Karpas-422 (cell line): ENCODE data around the gene SLC39A11. TPM values are rescaled to one million over a fixed set of nuclear protein-coding genes. Genes with fewer than 3 reads are reported as not detected.
"Not testable (repeated sequence)": the region's sequence is repeated elsewhere in the genome, so short reads cannot be mapped to it uniquely, and the experiment has no call there.

Experiments
- DNase-seq: peaks from one replicate; pipeline ENCODE4 v3.0.0-alpha.2; 2015
- H2AFZ ChIP-seq: fragments of 200-600 bp; sonication (generic); 2 replicates; pipeline ENCODE4 v1.6.1; 2014; ENCODE audit warnings: antibody characterized with exemption, low read length, mixed read lengths
- H3K27ac ChIP-seq: fragments of 200-600 bp; sonication (generic); 2 replicates; pipeline ENCODE4 v1.5.1; 2014; ENCODE audit warnings: mild to moderate bottlenecking, low read length, moderate library complexity
- H3K27me3 ChIP-seq: fragments of 200-600 bp; sonication (generic); 2 replicates; pipeline ENCODE4 v1.6.1; 2014; ENCODE audit warnings: low read length, mixed read lengths
- H3K36me3 ChIP-seq: fragments of 200-600 bp; sonication (generic); 2 replicates; pipeline ENCODE4 v1.6.1; 2014; ENCODE audit warnings: low read length, mixed read lengths; ENCODE audit not compliant: insufficient read depth
- H3K4me1 ChIP-seq: fragments of 200-600 bp; sonication (generic); 2 replicates; pipeline ENCODE4 v1.6.1; 2014; ENCODE audit warnings: mild to moderate bottlenecking, low read length, mixed read lengths
- H3K4me2 ChIP-seq: fragments of 200-600 bp; sonication (generic); 2 replicates; pipeline ENCODE4 v1.6.1; 2014; ENCODE audit warnings: low read length, low read depth, mild to moderate bottlenecking; ENCODE audit not compliant: poor library complexity, severe bottlenecking
- H3K4me3 ChIP-seq: fragments of 200-600 bp; sonication (generic); 2 replicates; pipeline ENCODE4 v1.5.1; 2014; ENCODE audit warnings: mild to moderate bottlenecking, antibody characterized with exemption, low read length, mixed read lengths
- H3K79me2 ChIP-seq: fragments of 200-600 bp; sonication (generic); 2 replicates; pipeline ENCODE4 v1.6.1; 2014; ENCODE audit warnings: mild to moderate bottlenecking, low read length, mixed read lengths
- H3K9ac ChIP-seq: fragments of 200-600 bp; sonication (generic); 2 replicates; pipeline ENCODE4 v1.6.0; 2014; ENCODE audit warnings: low read length
- H3K9me2 ChIP-seq: fragments of 200-600 bp; sonication (generic), shearing (Covaris generic); replicated peaks from 2 replicates; pipeline ENCODE4 v1.6.0; 2014; ENCODE audit warnings: mild to moderate bottlenecking, low read length, moderate library complexity; ENCODE audit not compliant: insufficient read depth
- H3K9me3 ChIP-seq: fragments of 300-700, 200-600 bp; sonication (generic); 2 replicates; pipeline ENCODE4 v1.6.1; 2014; ENCODE audit warnings: low read length, mixed read lengths
- H4K20me1 ChIP-seq: fragments of 200-600 bp; sonication (generic); 2 replicates; pipeline ENCODE4 v1.6.1; 2014; ENCODE audit warnings: mild to moderate bottlenecking, antibody characterized with exemption, low read length, low read depth; ENCODE audit not compliant: insufficient read depth
- total RNA-seq: library from RNA; depleted of rRNA; stranded (reverse); fragments of >200 nt; shearing (Covaris generic); gene quantifications from 2 replicates; pipeline ENCODE4 v1.2.3, GENCODE V29; 2014; ENCODE audit warnings: low replicate concordance

Gene SLC39A11
- total RNA-seq, 1 experiment from 2014 or later, result 49.6 TPM

DNA sequence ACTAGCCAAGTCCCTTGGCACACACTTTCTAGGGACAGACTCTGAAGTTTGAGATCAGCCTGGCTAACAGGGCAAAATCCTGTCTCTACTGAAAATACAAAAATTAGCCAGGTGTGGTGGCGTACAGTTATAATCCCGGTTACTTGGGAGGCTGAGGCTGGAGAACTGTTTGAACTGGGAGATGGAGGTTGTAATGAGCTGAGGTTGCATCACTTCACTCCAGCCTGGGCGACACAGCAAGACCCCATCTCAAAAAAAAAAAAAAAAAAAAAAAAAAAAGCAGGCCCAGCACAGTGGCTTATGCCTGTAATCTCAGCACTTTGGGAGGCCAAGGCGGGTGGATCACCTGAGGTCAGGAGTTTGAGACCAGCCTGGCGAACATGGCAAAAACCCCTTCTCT, 310.1 kb downstream of the SLC39A11 start:
- not testable (repeated sequence) for H4K20me1 ChIP-seq, H3K9me2 ChIP-seq, H3K4me1 ChIP-seq, H3K9me3 ChIP-seq, H3K79me2 ChIP-seq, H3K27ac ChIP-seq, H3K4me3 ChIP-seq, H3K4me2 ChIP-seq, H3K9ac ChIP-seq, H3K27me3 ChIP-seq, H2AFZ ChIP-seq, DNase-seq, H3K36me3 ChIP-seq

DNA sequence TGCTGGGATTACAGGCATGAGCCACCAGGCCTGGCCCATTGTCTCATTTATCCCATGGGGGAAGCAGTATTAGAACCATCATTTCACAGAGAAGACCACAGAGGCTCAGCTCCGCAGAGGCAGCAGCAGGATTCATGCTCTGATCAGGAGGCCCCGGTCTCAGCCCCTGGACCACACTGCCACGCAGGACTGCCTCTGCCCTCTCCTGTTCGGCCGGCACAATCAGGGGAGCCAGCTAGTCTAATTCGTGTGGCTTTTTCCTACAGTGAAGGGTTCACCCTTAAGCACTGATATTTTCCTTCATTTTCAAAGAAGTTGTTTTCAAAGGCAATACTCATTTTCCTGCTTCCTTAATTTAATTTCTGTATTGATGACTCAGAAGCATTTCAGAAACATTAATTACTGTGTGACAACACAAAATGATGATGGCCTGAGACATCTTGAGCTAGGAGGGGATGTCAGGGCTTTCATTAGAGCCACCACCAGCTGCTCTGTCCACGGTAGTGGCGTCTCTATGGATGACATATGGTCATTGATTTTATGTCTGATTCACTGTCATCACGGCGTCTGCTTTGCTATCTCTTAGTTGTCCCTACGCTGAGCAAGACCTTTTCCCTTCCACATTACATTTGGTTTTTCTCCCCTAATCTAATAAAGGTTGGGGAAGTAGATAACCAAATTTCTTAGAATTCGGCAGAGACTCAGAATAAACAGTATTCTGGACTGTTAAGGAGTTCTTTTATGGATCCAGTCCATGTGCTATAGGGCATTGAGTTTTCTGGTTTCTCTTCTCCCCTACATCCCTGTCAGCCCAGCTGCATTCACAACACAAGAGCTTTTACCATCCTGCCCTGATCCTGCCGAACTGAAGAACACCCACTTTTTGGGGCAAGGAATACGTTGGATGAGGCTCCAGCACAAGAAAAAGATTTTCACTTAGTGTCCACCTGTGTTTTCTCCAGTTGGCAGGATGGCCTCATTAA, 314.0 kb downstream of the SLC39A11 start:
- no peaks in the 10 kb centered on the region for H4K20me1 ChIP-seq
- H3K9me2 ChIP-seq, result no peaks in the 10 kb centered on the region
- H3K4me2 ChIP-seq, result no peak overlapping the region
- no peak overlapping the region for H2AFZ ChIP-seq
- no peak for DNase-seq
- no peak overlapping the region for H3K9ac ChIP-seq
- H3K27me3 ChIP-seq, result no peaks in the 10 kb centered on the region
- no peaks in the 10 kb centered on the region for H3K9me3 ChIP-seq
- H3K4me1 ChIP-seq, result no peaks in the 10 kb centered on the region
- H3K27ac ChIP-seq, result no peak overlapping the region
- no peaks in the 10 kb centered on the region for H3K36me3 ChIP-seq
- no peak overlapping the region for H3K4me3 ChIP-seq
- H3K79me2 ChIP-seq, result no peaks in the 10 kb centered on the region

DNA sequence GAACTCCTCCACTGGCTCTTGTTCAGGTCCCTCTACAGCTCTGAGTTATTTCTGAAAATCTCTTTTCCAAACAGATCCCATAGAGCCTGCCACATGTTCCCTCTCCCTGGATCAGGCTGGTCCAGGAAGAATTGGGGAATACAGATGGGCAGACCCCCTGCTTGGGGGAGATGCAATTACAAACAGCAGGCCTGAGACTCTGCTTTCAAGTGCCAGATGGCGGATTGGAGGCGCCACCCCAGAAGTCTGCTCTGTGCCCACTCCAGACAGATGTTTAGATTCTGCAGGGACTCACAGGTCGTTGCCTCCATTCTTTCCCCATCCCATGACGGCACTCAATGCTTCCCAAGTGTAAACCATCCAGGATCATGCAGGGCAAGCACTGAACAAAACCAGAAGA, 316.6 kb downstream of the SLC39A11 start:
- no peaks in the 10 kb centered on the region for H3K79me2 ChIP-seq
- H4K20me1 ChIP-seq, result no peaks in the 10 kb centered on the region
- H3K9me3 ChIP-seq, result no peaks in the 10 kb centered on the region
- H3K4me2 ChIP-seq, result no peak overlapping the region
- no peak for DNase-seq
- no peak overlapping the region for H3K4me3 ChIP-seq
- no peak overlapping the region for H2AFZ ChIP-seq
- H3K4me1 ChIP-seq, result peaks cover 16% of the 10 kb centered on the region
- H3K36me3 ChIP-seq, result no peaks in the 10 kb centered on the region
- H3K9me2 ChIP-seq, result no peaks in the 10 kb centered on the region
- no peak overlapping the region for H3K9ac ChIP-seq
- no peak overlapping the region for H3K27ac ChIP-seq
- H3K27me3 ChIP-seq, result no peaks in the 10 kb centered on the region

DNA sequence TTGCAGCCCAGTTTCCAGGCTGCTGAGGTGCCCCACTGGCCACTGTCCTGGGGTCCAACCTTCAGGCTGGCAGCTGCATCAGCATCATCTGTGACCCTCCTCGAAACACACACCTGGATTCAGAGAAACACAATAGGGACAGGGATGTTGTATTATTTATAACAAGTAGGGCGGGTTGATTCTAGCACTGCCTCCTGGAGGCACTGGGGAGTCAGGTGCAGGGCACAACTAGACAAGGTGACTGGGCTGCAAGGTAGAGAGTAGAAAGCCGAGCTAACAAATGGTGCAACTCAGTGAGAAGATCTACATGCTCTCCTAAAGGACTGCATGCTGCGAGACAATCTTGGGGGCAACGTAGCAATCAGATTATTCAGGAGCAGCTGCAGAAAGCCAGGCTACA, 317.3 kb downstream of the SLC39A11 start:
- DNase-seq, result no peak
- no peaks in the 10 kb centered on the region for H3K79me2 ChIP-seq
- no peaks in the 10 kb centered on the region for H3K9me2 ChIP-seq
- no peak overlapping the region for H3K9ac ChIP-seq
- peaks cover 16% of the 10 kb centered on the region for H3K4me1 ChIP-seq
- no peak overlapping the region for H3K27ac ChIP-seq
- no peaks in the 10 kb centered on the region for H3K9me3 ChIP-seq
- no peak overlapping the region for H2AFZ ChIP-seq
- H3K4me3 ChIP-seq, result no peak overlapping the region
- no peaks in the 10 kb centered on the region for H3K36me3 ChIP-seq
- H4K20me1 ChIP-seq, result no peaks in the 10 kb centered on the region
- H3K27me3 ChIP-seq, result no peaks in the 10 kb centered on the region
- no peak overlapping the region for H3K4me2 ChIP-seq

DNA sequence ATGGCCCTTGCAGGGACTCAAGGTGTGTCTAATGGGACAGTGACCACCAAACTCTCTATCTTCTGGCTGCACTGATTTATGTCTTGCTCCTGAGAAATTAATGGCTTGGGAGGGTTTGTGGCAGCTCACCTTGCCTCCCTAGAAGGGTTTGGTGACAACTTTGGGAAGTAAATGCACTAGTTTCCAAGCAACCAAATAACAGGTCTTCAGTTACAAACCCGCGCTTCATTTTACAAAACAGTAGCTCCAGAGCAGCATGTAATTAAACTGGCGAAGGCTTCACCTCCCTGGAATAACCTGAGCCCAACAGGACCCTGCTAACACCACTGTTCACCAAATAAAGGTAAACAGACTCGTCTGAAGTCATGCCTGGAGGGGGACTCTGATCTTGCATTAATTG, 318.3 kb downstream of the SLC39A11 start:
- no peak overlapping the region for H3K4me2 ChIP-seq
- no peaks in the 10 kb centered on the region for H3K36me3 ChIP-seq
- H2AFZ ChIP-seq, result no peak overlapping the region
- H3K27ac ChIP-seq, result no peak overlapping the region
- H3K4me1 ChIP-seq, result peaks cover 16% of the 10 kb centered on the region
- H3K27me3 ChIP-seq, result no peaks in the 10 kb centered on the region
- no peak for DNase-seq
- no peaks in the 10 kb centered on the region for H4K20me1 ChIP-seq
- no peak overlapping the region for H3K4me3 ChIP-seq
- no peaks in the 10 kb centered on the region for H3K9me3 ChIP-seq
- no peak overlapping the region for H3K9ac ChIP-seq
- H3K9me2 ChIP-seq, result no peaks in the 10 kb centered on the region
- no peaks in the 10 kb centered on the region for H3K79me2 ChIP-seq

DNA sequence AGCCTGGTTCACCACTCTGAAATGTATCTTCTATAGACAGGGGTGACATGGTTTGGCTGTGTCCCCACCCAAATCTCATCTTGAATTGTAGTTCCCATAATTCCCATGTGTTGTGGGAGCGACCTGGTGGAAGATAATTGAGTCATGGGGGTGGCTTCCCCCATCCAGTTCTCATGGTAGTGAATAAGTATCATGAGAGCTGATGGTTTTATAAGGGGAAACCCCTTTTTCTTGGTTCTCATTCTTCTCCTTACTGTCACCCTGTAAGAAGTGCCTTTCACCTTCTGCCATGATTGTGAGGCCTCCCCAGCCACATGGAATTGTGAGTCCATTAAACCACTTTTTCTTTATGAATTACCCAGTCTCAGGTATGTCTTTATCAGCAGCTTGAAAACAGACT, 319.3 kb downstream of the SLC39A11 start:
- H3K9ac ChIP-seq, H3K4me2 ChIP-seq, H3K27me3 ChIP-seq, H3K36me3 ChIP-seq, H3K79me2 ChIP-seq, H2AFZ ChIP-seq, DNase-seq, H4K20me1 ChIP-seq, H3K9me2 ChIP-seq, H3K9me3 ChIP-seq, H3K4me3 ChIP-seq: not testable (repeated sequence)
- peak overlapping the region; percentile 63; the same call in 1 of the 2 replicates for H3K27ac ChIP-seq
- peaks cover 16% of the 10 kb centered on the region for H3K4me1 ChIP-seq

DNA sequence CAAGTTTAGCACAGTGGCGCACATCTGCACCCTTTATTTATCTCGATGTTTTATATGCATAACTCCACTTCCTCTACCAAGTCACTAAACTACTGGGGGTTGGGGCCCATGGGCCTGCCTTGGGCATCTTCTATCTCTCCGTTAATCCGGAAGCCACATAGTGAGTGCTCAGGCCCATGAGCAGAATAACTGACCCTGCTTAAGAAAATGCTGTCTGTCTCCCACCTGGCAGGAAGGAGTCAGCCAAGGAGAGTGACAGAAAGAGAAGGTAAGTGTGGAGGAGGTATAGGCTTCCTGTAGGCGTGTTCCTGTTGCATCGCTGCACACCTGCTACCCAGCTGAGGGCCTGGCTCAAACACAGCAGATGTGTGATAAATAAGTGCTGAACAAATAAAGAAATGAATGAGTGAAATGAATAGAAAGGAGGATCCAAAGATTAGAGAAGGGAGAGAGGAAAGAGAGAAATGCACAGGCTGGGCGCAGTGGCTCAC, 320.1 kb downstream of the SLC39A11 start:
- Histone ChIP-seq H3K79me2 (no peaks in the 10 kb centered on the region), H3K27ac (peak overlapping the region; percentile 63), H3K36me3 (no peaks in the 10 kb centered on the region; the same call in 1 of the 2 replicates), H3K4me3 (peak overlapping the region; percentile 1; the same call in 1 of the 2 replicates), H3K9me3 (no peaks in the 10 kb centered on the region), H3K4me1 (peaks cover 16% of the 10 kb centered on the region), H4K20me1 (no peaks in the 10 kb centered on the region), H2AFZ (no peak overlapping the region), H3K4me2 (peak overlapping the region; percentile 11), H3K27me3 (no peaks in the 10 kb centered on the region), H3K9ac (peak overlapping the region; percentile 8; the same call in 1 of the 2 replicates), H3K9me2 (no peaks in the 10 kb centered on the region)
- DNase-seq, result peak; percentile 53

DNA sequence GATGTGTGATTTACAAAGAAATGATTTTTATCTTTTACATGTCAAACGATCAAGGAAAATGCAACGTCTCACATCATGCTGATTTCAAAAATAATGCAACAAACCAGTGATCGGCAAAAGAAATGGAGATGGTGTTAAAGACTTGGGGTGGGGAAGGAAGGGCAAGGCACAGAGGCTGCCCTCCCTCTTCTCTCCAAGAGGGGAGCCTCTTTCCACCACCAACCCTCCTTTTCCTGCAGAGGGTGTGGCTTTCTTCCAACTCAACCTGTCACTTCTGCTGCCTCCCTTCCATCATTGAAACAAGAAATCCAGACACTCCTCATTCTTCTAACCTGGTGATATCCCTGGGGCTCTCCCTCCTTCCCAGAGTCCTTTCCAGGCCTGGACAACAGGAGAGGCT, 320.8 kb downstream of the SLC39A11 start:
- Histone ChIP-seq H3K27me3 (no peaks in the 10 kb centered on the region), H3K9ac (peak overlapping the region; percentile 8; the same call in 1 of the 2 replicates), H3K4me1 (peaks cover 16% of the 10 kb centered on the region), H3K4me2 (peak overlapping the region; percentile 11), H3K27ac (peak overlapping the region; percentile 63), H3K36me3 (no peaks in the 10 kb centered on the region; the same call in 1 of the 2 replicates), H3K9me3 (no peaks in the 10 kb centered on the region), H4K20me1 (no peaks in the 10 kb centered on the region), H3K79me2 (no peaks in the 10 kb centered on the region), H2AFZ (no peak overlapping the region), H3K4me3 (no peak overlapping the region; the same call in 1 of the 2 replicates), H3K9me2 (no peaks in the 10 kb centered on the region)
- no peak for DNase-seq
